ENCODE data around the gene DCAF15. TPM values are rescaled to one million over a fixed set of nuclear protein-coding genes. Genes with fewer than 3 reads are reported as not detected.
A peak's percentile ranks its signal among the peaks of the same experiment; 100 is the strongest.

The DCAF15 gene
- total and polyA plus RNA-seq, 2 experiments from 2014 or later, result 9.3 to 11.5 TPM

GRCh38 chr19:13935765-13936510 lies 16.4 kb upstream of the DCAF15 start:
- Histone ChIP-seq H3K27me3 (replicated peaks; ENCODE audit: insufficient read depth) (no peaks in the 10 kb centered on the region), H3K4me2 (ENCODE audit: unreplicated experiment) (no peak overlapping the region), H2AFZ (no peak overlapping the region), H4K20me1 (ENCODE audit: insufficient read depth) (no peaks in the 10 kb centered on the region), H3K9ac (no peak overlapping the region), H3K79me2 (ENCODE audit: insufficient read depth) (no peaks in the 10 kb centered on the region), H3K4me1 (ENCODE audit: insufficient read depth) (peaks cover 6% of the 10 kb centered on the region), H3K9me2 (ENCODE audit: insufficient read depth) (no peaks in the 10 kb centered on the region), H3F3A (ENCODE audit: insufficient read depth) (no peaks in the 10 kb centered on the region), H3K27ac (no peak overlapping the region), H3K9me3 (ENCODE audit: low read depth) (no peaks in the 10 kb centered on the region), H3K36me3 (ENCODE audit: low read depth) (no peaks in the 10 kb centered on the region; the same call in 1 of the 2 replicates), H3K4me3 (no peak overlapping the region)
- DNase-seq, result no peak
- 86% methylated on average over 20 to 22 of the region's 22 CpGs for WGBS, 2 experiments (ENCODE audit: low coverage in 1 of 2, low lambda C conversion rate in 2 of 2, missing lambda C conversion rate in 2 of 2)
- TF ChIP-seq EZH2 (IDR thresholded peaks at IDR 0.05; ENCODE audit: insufficient read depth, poor library complexity, severe bottlenecking) (no peak), EZH2phosphoT487 (IDR thresholded peaks at IDR 0.05; ENCODE audit: insufficient read depth, low read depth) (no peak)
- in situ Hi-C loops (cut with MboI), result no loop called here

DNA sequence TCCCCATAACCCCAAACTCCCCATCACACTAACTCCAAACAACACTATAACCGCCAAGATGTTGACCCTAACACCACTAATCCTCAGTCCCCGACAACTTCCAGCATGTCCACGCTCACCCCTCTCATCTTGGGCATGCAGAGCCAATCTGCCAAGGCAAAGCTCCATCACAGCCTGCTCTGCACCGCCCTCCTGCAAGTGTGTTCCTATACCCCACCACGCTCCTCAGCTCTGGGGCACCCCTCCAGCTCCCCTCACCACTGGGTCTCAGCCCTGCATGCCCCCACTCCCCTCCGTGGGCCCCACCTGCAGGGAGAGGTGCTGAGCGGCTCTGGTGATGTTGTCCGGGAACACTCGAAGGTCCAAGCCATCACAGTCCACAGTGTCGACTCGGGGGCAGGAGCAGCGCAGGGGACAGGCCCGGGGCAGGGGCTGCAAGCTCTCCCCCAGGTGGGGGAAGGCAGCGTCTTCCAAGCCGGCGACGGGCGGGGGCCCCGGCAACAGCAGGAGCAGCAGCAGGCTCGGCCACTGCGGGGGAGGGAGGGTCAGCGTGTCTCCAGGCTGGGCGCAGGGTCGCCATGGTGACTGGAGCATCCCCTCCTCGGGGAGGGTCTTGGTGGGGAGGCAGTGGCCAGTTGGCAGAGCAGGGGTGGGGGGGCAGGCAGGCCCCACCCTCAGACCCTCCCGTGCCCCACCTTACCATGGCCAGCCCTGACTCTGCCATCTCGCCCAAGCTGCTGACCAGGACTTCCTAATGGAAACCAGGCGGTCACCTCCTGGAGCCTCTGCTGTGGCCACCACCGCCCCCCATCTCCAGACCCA lies 14.6 kb upstream of the DCAF15 start:
- Histone ChIP-seq H3K27me3 (replicated peaks; ENCODE audit: insufficient read depth) (no peaks in the 10 kb centered on the region), H3F3A (ENCODE audit: insufficient read depth) (no peaks in the 10 kb centered on the region), H3K27ac (peak overlapping the region; percentile 39), H3K9ac (peak overlapping the region; percentile 69), H3K9me3 (ENCODE audit: low read depth) (no peaks in the 10 kb centered on the region), H3K9me2 (ENCODE audit: insufficient read depth) (no peaks in the 10 kb centered on the region), H3K4me2 (ENCODE audit: unreplicated experiment) (peak overlapping the region; percentile 67), H3K4me3 (peak overlapping the region; percentile 74), H3K36me3 (ENCODE audit: low read depth) (no peaks in the 10 kb centered on the region), H3K79me2 (ENCODE audit: insufficient read depth) (no peaks in the 10 kb centered on the region), H4K20me1 (ENCODE audit: insufficient read depth) (no peaks in the 10 kb centered on the region), H3K4me1 (ENCODE audit: insufficient read depth) (peaks cover 6% of the 10 kb centered on the region), H2AFZ (peak overlapping the region; percentile 78)
- DNase-seq, result peak; percentile 67
- no peak for TF ChIP-seq EZH2phosphoT487 (IDR thresholded peaks at IDR 0.05; ENCODE audit: insufficient read depth, low read depth)
- no peak for TF ChIP-seq EZH2 (IDR thresholded peaks at IDR 0.05; ENCODE audit: insufficient read depth, poor library complexity, severe bottlenecking)
- WGBS, 2 experiments (ENCODE audit: low coverage in 1 of 2, low lambda C conversion rate in 2 of 2, missing lambda C conversion rate in 2 of 2), result 10 to 14% methylated on average over 19 to 26 of the region's 29 CpGs
- in situ Hi-C loops (cut with MboI), result no loop called here

GRCh38 chr19:13938301-13939064 lies 13.8 kb upstream of the DCAF15 start, which contains the start of gene PODNL1:
Gene PODNL1 (minus strand): TSS chr19:13938417. CDS start chr19:13938181, 236 bp downstream.
- peak within 1 kb of the TSS; percentile 78 for H2AFZ ChIP-seq
- H4K20me1 ChIP-seq (ENCODE audit: insufficient read depth), result no peaks in the 10 kb centered on the region
- peak within 1 kb of the TSS; percentile 39 for H3K27ac ChIP-seq
- H3K4me2 ChIP-seq (ENCODE audit: unreplicated experiment), result peak within 1 kb of the TSS; percentile 67
- no peaks in the 10 kb centered on the region for H3K79me2 ChIP-seq (ENCODE audit: insufficient read depth)
- in situ Hi-C loops (cut with MboI), result no loop called here
- TF ChIP-seq EZH2 (IDR thresholded peaks at IDR 0.05; ENCODE audit: insufficient read depth, poor library complexity, severe bottlenecking) (no peak), EZH2phosphoT487 (IDR thresholded peaks at IDR 0.05; ENCODE audit: insufficient read depth, low read depth) (no peak)
- no peaks in the 10 kb centered on the region for H3K9me2 ChIP-seq (ENCODE audit: insufficient read depth)
- DNase-seq, result peak; percentile 85
- H3K4me3 ChIP-seq, result peak within 1 kb of the TSS; percentile 74
- H3K9me3 ChIP-seq (ENCODE audit: low read depth), result no peaks in the 10 kb centered on the region
- H3K4me1 ChIP-seq (ENCODE audit: insufficient read depth), result peaks cover 6% of the 10 kb centered on the region
- H3F3A ChIP-seq (ENCODE audit: insufficient read depth), result no peaks in the 10 kb centered on the region
- H3K36me3 ChIP-seq (ENCODE audit: low read depth), result no peaks in the 10 kb centered on the region
- WGBS, 2 experiments (ENCODE audit: low coverage in 1 of 2, low lambda C conversion rate in 2 of 2, missing lambda C conversion rate in 2 of 2), result 11 to 13% methylated on average over 12 to 21 of the region's 21 CpGs
- no peaks in the 10 kb centered on the region for H3K27me3 ChIP-seq (replicated peaks; ENCODE audit: insufficient read depth)
- peak within 1 kb of the TSS; percentile 69 for H3K9ac ChIP-seq

All from GM23248 (cell line).